Smooth muscle cell (in vitro differentiated cells): Measurements from ENCODE around the gene HEMGN. TPM values are rescaled to one million over a fixed set of nuclear protein-coding genes. Genes with fewer than 3 reads are reported as not detected.

Source experiments
- DNase-seq: peaks from one replicate; lab custom pipeline; 2025; ENCODE audit not compliant: unreplicated experiment; lab: John Stamatoyannopoulos, UW
- H2AFZ ChIP-seq: fragments of 200-600 bp; sonication (generic); 2 replicates; pipeline ENCODE4 v1.6.0; 2016; ENCODE audit warnings: antibody characterized with exemption, low read depth, mild to moderate bottlenecking
- H3F3A ChIP-seq: fragments of 200-600 bp; sonication (generic); 2 replicates; pipeline ENCODE4 v1.6.0; 2017; ENCODE audit warnings: antibody characterized with exemption, low read depth
- H3K27ac ChIP-seq: fragments of 200-600 bp; sonication (generic); 2 replicates; pipeline ENCODE4 v1.5.1; 2016; ENCODE audit warnings: low read depth, mild to moderate bottlenecking
- H3K27me3 ChIP-seq: fragments of 200-600 bp; sonication (generic); 2 replicates; pipeline ENCODE4 v1.6.1; 2016; ENCODE audit warnings: low read depth, mild to moderate bottlenecking
- H3K36me3 ChIP-seq: fragments of 200-600 bp; sonication (generic); 2 replicates; pipeline ENCODE4 v1.5.1; 2016; ENCODE audit warnings: low read depth
- H3K4me1 ChIP-seq: fragments of 200-600 bp; sonication (generic); 2 replicates; pipeline ENCODE4 v1.5.1; 2016; ENCODE audit warnings: low read depth
- H3K4me2 ChIP-seq: fragments of 200-600 bp; sonication (generic); 2 replicates; pipeline ENCODE4 v1.6.0; 2016; ENCODE audit warnings: mild to moderate bottlenecking
- H3K4me3 ChIP-seq: fragments of 200-600 bp; sonication (generic); 2 replicates; pipeline ENCODE4 v1.5.1; 2016; ENCODE audit warnings: mild to moderate bottlenecking
- H3K79me2 ChIP-seq: fragments of 200-600 bp; sonication (generic); 2 replicates; pipeline ENCODE4 v1.6.0; 2016; ENCODE audit warnings: low read depth, mild to moderate bottlenecking
- H3K9ac ChIP-seq: fragments of 200-600 bp; sonication (generic); 2 replicates; pipeline ENCODE4 v1.6.0; 2016; ENCODE audit warnings: low read depth
- H3K9me3 ChIP-seq: fragments of 200-600 bp; sonication (generic); replicated peaks from 2 replicates; pipeline ENCODE4 v1.5.1; 2016; ENCODE audit warnings: low read depth
- H4K20me1 ChIP-seq: fragments of 200-600 bp; sonication (generic); 2 replicates; pipeline ENCODE4 v1.6.0; 2016; ENCODE audit warnings: low read depth
- CTCF ChIP-seq: fragments of 200-600 bp; sonication (generic); IDR thresholded peaks from 2 replicates; pipeline ENCODE4 v1.5.1; 2017; ENCODE audit warnings: borderline replicate concordance, mild to moderate bottlenecking, antibody characterized with exemption; ENCODE audit not compliant: insufficient read depth, poor library complexity, severe bottlenecking
- WGBS: methylation state at CpG from one replicate; pipeline ENCODE4 v1.1.7; 2016; ENCODE audit warnings: low lambda C conversion rate; 5-methylcytosine and 5-hydroxymethylcytosine counted together
- polyA plus RNA-seq: library from polyadenylated mRNA; unstranded; fragments of >200 nt; fragmentation: Nextera tagmentation; extraction: Ambion mirVana; gene quantifications from 2 replicates; pipeline ENCODE4 v1.2.1, GENCODE V29; 2016
- total RNA-seq: library from RNA; depleted of rRNA; stranded (reverse); fragments of >200 nt; gene quantifications from 2 replicates; pipeline ENCODE4 v1.2.3, GENCODE V29; 2014

The HEMGN gene
- total and polyA plus RNA-seq, 2 experiments from 2014 or later: not detected

- Histone ChIP-seq H3K4me3 (no peak overlapping the region), H4K20me1 (no peaks in the 10 kb centered on the region), H3K27ac (no peak overlapping the region), H3K79me2 (no peaks in the 10 kb centered on the region), H3K9me3 (no peaks in the 10 kb centered on the region), H3K9ac (no peak overlapping the region), H2AFZ (no peak overlapping the region), H3F3A (no peaks in the 10 kb centered on the region), H3K4me1 (no peaks in the 10 kb centered on the region), H3K36me3 (no peaks in the 10 kb centered on the region), H3K27me3 (peaks cover 91% of the 10 kb centered on the region), H3K4me2 (no peak overlapping the region)
- WGBS: 79% methylated on average over 4 of the region's 4 CpGs
- DNase-seq: no peak
- no peak for TF ChIP-seq CTCF
These were observed 4.5 kb downstream of the HEMGN start for GRCh38 chr9:97933297-97933998.

GRCh38 chr9:97930972-97931371, 7.0 kb downstream of the HEMGN start:
- 59% methylated on average over 3 of the region's 3 CpGs for WGBS
- peaks cover 89% of the 10 kb centered on the region for H3K27me3 ChIP-seq
- TF ChIP-seq CTCF: no peak

GRCh38 chr9:97928986-97929604, 8.9 kb downstream of the HEMGN start:
- H3K79me2 ChIP-seq: no peaks in the 10 kb centered on the region
- no peak overlapping the region for H3K27ac ChIP-seq
- H4K20me1 ChIP-seq: no peaks in the 10 kb centered on the region
- H2AFZ ChIP-seq: no peak overlapping the region
- H3K4me2 ChIP-seq: no peak overlapping the region
- no peak for TF ChIP-seq CTCF
- peaks cover 80% of the 10 kb centered on the region for H3K27me3 ChIP-seq
- H3F3A ChIP-seq: no peaks in the 10 kb centered on the region
- no peaks in the 10 kb centered on the region for H3K9me3 ChIP-seq
- no peaks in the 10 kb centered on the region for H3K4me1 ChIP-seq
- H3K9ac ChIP-seq: no peak overlapping the region
- no peak overlapping the region for H3K4me3 ChIP-seq
- no peak for DNase-seq
- no peaks in the 10 kb centered on the region for H3K36me3 ChIP-seq
- WGBS: 68% methylated on average over 4 of the region's 4 CpGs

More at GRCh38 chr9:97930972-97931371, 7.0 kb downstream of the HEMGN start:
- Histone ChIP-seq H3K9ac (no peak overlapping the region), H3K4me2 (no peak overlapping the region), H2AFZ (no peak overlapping the region), H3K4me3 (no peak overlapping the region), H4K20me1 (no peaks in the 10 kb centered on the region), H3F3A (no peaks in the 10 kb centered on the region), H3K9me3 (no peaks in the 10 kb centered on the region), H3K79me2 (no peaks in the 10 kb centered on the region), H3K36me3 (no peaks in the 10 kb centered on the region), H3K27ac (no peak overlapping the region), H3K4me1 (no peaks in the 10 kb centered on the region)
- DNase-seq: no peak
